Caco-2 (cell line): Measurements from ENCODE around the gene KRTAP9-4. TPM values are rescaled to one million over a fixed set of nuclear protein-coding genes. Genes with fewer than 3 reads are reported as not detected.
"Not testable (repeated sequence)": the region's sequence is repeated elsewhere in the genome, so short reads cannot be mapped to it uniquely, and the experiment has no call there.

Experiments used
- BruUV-seq: library from RNA; stranded (reverse); fragments of 400-500 nt; replicated peaks from 2 replicates; lab custom pipeline; 2021; lab: Mats Ljungman, UMichigan
- CTCF ChIA-PET: fragments of 300-600 bp; sonication (Branson Sonifier 250); formaldehyde crosslinking; loops from one replicate; lab custom pipeline; 2022; ENCODE audit warnings: antibody characterized with exemption; lab: Charles Lee
- POLR2A ChIA-PET: fragments of 300-600 bp; sonication (Branson Sonifier 250); formaldehyde crosslinking; loops from one replicate; lab custom pipeline; 2022; ENCODE audit warnings: antibody characterized with exemption; lab: Charles Lee
- DNase-seq, 2 experiments: peaks; one replicate each; pipeline versions ENCODE4 v3.0.0 to v3.0.0-alpha.2; 2020 to 2022
- H3K27me3 ChIP-seq: replicated peaks from 2 replicates; pipeline ENCODE4 v1.6.0; 2011; ENCODE audit warnings: low read length; ENCODE audit not compliant: control insufficient read depth, insufficient read depth
- H3K36me3 ChIP-seq: 2 replicates; pipeline ENCODE4 v1.5.1; 2011; ENCODE audit warnings: low read length; ENCODE audit not compliant: control insufficient read depth, insufficient read depth
- H3K4me1 ChIP-seq: fragments of 250-450 bp; sonication (Bioruptor Pico); 2 replicates; pipeline ENCODE4 v1.5.1; 2020; ENCODE audit warnings: mild to moderate bottlenecking
- H3K4me3 ChIP-seq: 2 replicates; pipeline ENCODE4 v1.5.1; 2011; ENCODE audit warnings: low read depth, mild to moderate bottlenecking, control low read depth, low read length
- H3K9me3 ChIP-seq: fragments of 250-450 bp; sonication (Bioruptor Pico); 2 replicates; pipeline ENCODE4 v1.5.1; 2020; ENCODE audit warnings: mild to moderate bottlenecking, moderate library complexity
- H3K27ac Mint-ChIP-seq: one replicate; pipeline ENCODE4 v1.8.0; 2022; ENCODE audit warnings: mixed read lengths; ENCODE audit not compliant: unreplicated experiment
- H3K27me3 Mint-ChIP-seq: one replicate; pipeline ENCODE4 v1.8.0; 2022; ENCODE audit warnings: mixed read lengths; ENCODE audit not compliant: insufficient read depth, unreplicated experiment
- H3K36me3 Mint-ChIP-seq: one replicate; pipeline ENCODE4 v1.8.0; 2022; ENCODE audit warnings: mild to moderate bottlenecking, mixed read lengths; ENCODE audit not compliant: insufficient read depth, unreplicated experiment
- H3K4me1 Mint-ChIP-seq: one replicate; pipeline ENCODE4 v1.8.0; 2022; ENCODE audit warnings: low read depth, mixed read lengths; ENCODE audit not compliant: unreplicated experiment
- H3K4me3 Mint-ChIP-seq: one replicate; pipeline ENCODE4 v1.8.0; 2022; ENCODE audit warnings: mild to moderate bottlenecking, moderate library complexity, mixed read lengths; ENCODE audit not compliant: unreplicated experiment
- H3K9me3 Mint-ChIP-seq: one replicate; pipeline ENCODE4 v1.8.0; 2022; ENCODE audit warnings: mixed read lengths; ENCODE audit not compliant: unreplicated experiment
- CTCF ChIP-seq, 2 experiments: fragments of 200-600 bp in 1 of 2; IDR thresholded peaks; 1 replicate in 1 of 2; 2 replicates in 1 of 2; pipeline versions ENCODE4 v1.5.1 to v1.8.0; 2011 to 2022; ENCODE audit warnings: antibody characterized with exemption in 1 of 2, control low read depth in 1 of 2, inconsistent platforms in 1 of 2, low read depth in 1 of 2, low read length in 1 of 2, mild to moderate bottlenecking in 1 of 2, moderate library complexity in 1 of 2; ENCODE audit not compliant: insufficient read depth in 1 of 2, severe bottlenecking in 1 of 2, unreplicated experiment in 1 of 2
- intact Hi-C: fragments of 100-400 bp; cut with micrococcal nuclease; formaldehyde crosslinking; loops from one replicate; pipeline ENCODE4 v1.10.0; 2022; ENCODE audit not compliant: unreplicated experiment
- total RNA-seq: library from RNA; stranded (reverse); gene quantifications from 2 replicates; pipeline ENCODE4 v1.2.3, GENCODE V29; 2022

The KRTAP9-4 gene
- total RNA-seq, 1 experiment from 2014 or later = not detected

DNA sequence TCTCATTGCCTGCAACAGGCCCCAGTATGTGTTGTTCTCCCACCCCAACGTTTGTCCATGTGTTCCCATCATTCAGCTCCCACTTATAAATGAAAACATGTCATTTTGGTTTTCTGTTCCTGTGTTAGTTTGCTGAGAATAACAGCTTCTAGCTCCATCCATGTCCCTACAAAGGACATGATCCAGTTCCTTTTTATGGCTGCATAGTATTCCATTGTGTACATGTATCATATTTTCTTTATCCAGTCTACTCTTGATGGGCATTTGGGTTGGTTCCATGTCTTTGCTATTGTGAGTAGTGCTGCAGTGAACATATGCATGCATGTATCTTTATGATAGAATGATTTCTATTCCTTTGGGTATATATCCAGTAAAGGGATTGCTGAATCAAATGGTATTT is 33.8 kb upstream of the KRTAP9-4 start:
- 0 out of 2 replicates have a peak, but pooled peaks cover 4% of the 10 kb centered on the region for H3K9me3 ChIP-seq
- TF ChIP-seq CTCF (IDR thresholded peaks at IDR 0.05; ENCODE audit: insufficient read depth in 1 of 2, low read depth in 1 of 2, low read length in 1 of 2, severe bottlenecking in 1 of 2, unreplicated experiment in 1 of 2) = no peak
- no peaks in the 10 kb centered on the region for H3K27me3 ChIP-seq
- Mint-ChIP-seq H3K4me3 (no peak overlapping the region), H3K27me3 (no peaks in the 10 kb centered on the region), H3K27ac (no peak overlapping the region), H3K36me3 (no peaks in the 10 kb centered on the region), H3K9me3 (no peaks in the 10 kb centered on the region), H3K4me1 (no peaks in the 10 kb centered on the region)
- POLR2A ChIA-PET = no interaction called here
- H3K4me1 ChIP-seq = no peaks in the 10 kb centered on the region
- no peak overlapping the region for H3K4me3 ChIP-seq
- H3K36me3 ChIP-seq = no peaks in the 10 kb centered on the region
- no TSS peak for BruUV-seq
- DNase-seq = no peak
- intact Hi-C loops = no loop called here
- CTCF ChIA-PET = interaction anchor here (1.0 kb wide), 1 partner anchor 356 kb away, joined by 3 read pairs; no protein-coding TSS in a partner anchor

- no peaks in the 10 kb centered on the region for H3K27me3 Mint-ChIP-seq
- CTCF ChIA-PET = no interaction called here
- intact Hi-C loops = no loop called here
- no peaks in the 10 kb centered on the region for H3K4me1 ChIP-seq
- H3K4me3 Mint-ChIP-seq = no peak overlapping the region
- H3K9me3 Mint-ChIP-seq = no peaks in the 10 kb centered on the region
- DNase-seq = no peak
- no peak overlapping the region for H3K27ac Mint-ChIP-seq
- no TSS peak for BruUV-seq
- no peaks in the 10 kb centered on the region for H3K27me3 ChIP-seq
- no peak overlapping the region for H3K4me3 ChIP-seq
- no peaks in the 10 kb centered on the region for H3K36me3 ChIP-seq
- no peaks in the 10 kb centered on the region for H3K4me1 Mint-ChIP-seq
- no peak for TF ChIP-seq CTCF (IDR thresholded peaks at IDR 0.05; ENCODE audit: insufficient read depth in 1 of 2, low read depth in 1 of 2, low read length in 1 of 2, severe bottlenecking in 1 of 2, unreplicated experiment in 1 of 2)
- 0 out of 2 replicates have a peak, but pooled peaks cover 4% of the 10 kb centered on the region for H3K9me3 ChIP-seq
- POLR2A ChIA-PET = no interaction called here
- H3K36me3 Mint-ChIP-seq = no peaks in the 10 kb centered on the region
Observed at GRCh38 chr17:41223821-41224220, 25.7 kb upstream of the KRTAP9-4 start.

DNA sequence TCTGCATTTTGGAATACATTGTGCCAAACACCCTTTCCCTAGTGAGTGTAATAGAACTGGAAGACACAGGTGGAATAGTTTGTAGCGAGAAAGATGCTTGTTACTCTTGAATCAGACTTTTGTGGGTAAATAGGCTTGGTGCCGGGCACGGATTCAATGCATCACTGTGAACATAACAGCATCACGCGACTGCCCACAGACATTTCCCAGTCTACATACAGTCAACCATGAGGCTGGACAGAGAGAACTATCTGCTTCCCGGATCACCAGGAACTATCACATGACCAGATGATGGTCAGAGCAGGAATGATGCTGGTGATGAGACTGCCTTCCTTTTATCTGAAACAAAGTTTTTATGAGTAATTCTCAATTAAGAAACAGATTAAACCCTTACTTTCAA is 23.4 kb upstream of the KRTAP9-4 start:
- Histone ChIP-seq H3K9me3 (no peaks in the 10 kb centered on the region), H3K27me3 (no peaks in the 10 kb centered on the region), H3K4me1 (no peaks in the 10 kb centered on the region), H3K4me3 (no peak overlapping the region), H3K36me3 (no peaks in the 10 kb centered on the region)
- DNase-seq = no peak
- Mint-ChIP-seq H3K36me3 (no peaks in the 10 kb centered on the region), H3K27me3 (no peaks in the 10 kb centered on the region), H3K27ac (no peak overlapping the region), H3K4me3 (no peak overlapping the region), H3K4me1 (no peaks in the 10 kb centered on the region), H3K9me3 (no peaks in the 10 kb centered on the region)
- CTCF ChIA-PET = no interaction called here
- no peak for TF ChIP-seq CTCF (IDR thresholded peaks at IDR 0.05; ENCODE audit: insufficient read depth in 1 of 2, low read depth in 1 of 2, low read length in 1 of 2, severe bottlenecking in 1 of 2, unreplicated experiment in 1 of 2)
- BruUV-seq = no TSS peak
- POLR2A ChIA-PET = no interaction called here
- intact Hi-C loops = no loop called here

DNA sequence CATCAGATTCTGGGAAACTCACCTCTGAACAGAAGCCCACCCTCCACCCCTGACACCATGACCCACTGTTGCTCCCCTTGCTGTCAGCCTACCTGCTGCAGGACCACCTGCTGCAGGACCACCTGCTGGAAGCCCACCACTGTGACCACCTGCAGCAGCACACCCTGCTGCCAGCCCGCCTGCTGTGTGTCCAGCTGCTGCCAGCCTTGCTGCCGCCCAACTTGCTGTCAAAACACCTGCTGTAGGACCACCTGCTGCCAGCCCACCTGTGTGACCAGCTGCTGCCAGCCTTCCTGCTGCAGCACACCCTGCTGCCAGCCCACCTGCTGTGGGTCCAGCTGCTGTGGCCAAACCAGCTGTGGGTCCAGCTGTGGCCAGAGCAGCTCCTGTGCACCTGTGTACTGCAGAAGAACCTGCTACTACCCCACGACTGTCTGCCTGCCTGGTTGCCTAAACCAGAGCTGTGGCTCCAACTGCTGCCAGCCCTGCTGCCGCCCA is 22.8 kb upstream of the KRTAP9-4 start, which contains the start of gene KRTAP9-2:
TSS of gene KRTAP9-2 (plus strand) at position 51 of the 498 bp plus-strand sequence. CDS start at position 58, 7 bp downstream.
- H3K27ac Mint-ChIP-seq, H3K36me3 Mint-ChIP-seq, DNase-seq, H3K36me3 ChIP-seq, intact Hi-C loops, H3K4me3 ChIP-seq, BruUV-seq, POLR2A ChIA-PET, H3K4me3 Mint-ChIP-seq, H3K4me1 ChIP-seq, H3K4me1 Mint-ChIP-seq, H3K9me3 Mint-ChIP-seq, CTCF ChIA-PET, H3K27me3 Mint-ChIP-seq, H3K9me3 ChIP-seq, H3K27me3 ChIP-seq: not testable (repeated sequence)
